Upper lobe of right lung (tissue), 1 donor: Measurements from ENCODE around the gene EYA4. TPM values are rescaled to one million over a fixed set of nuclear protein-coding genes. Genes with fewer than 3 reads are reported as not detected.
A peak's percentile ranks its signal among the peaks of the same experiment; 100 is the strongest.

ENCODE experiments used
- ATAC-seq: fragments of 200-7000 bp; cut with Tn5 transposase; one replicate; pipeline ENCODE4 v1.9.1; 2020; ENCODE audit warnings: mild to moderate bottlenecking, moderate library complexity
- DNase-seq: peaks from one replicate; pipeline ENCODE4 v3.0.0-alpha.2; 2020
- H3K27ac ChIP-seq: fragments of 200-600 bp; one replicate; pipeline ENCODE4 v1.8.0; 2022
- H3K27me3 ChIP-seq: fragments of 200-600 bp; one replicate; pipeline ENCODE4 v1.8.0; 2022; ENCODE audit warnings: mild to moderate bottlenecking
- H3K36me3 ChIP-seq: fragments of 200-600 bp; one replicate; pipeline ENCODE4 v1.8.0; 2022
- H3K4me1 ChIP-seq: fragments of 200-600 bp; one replicate; pipeline ENCODE4 v1.8.0; 2022
- H3K4me3 ChIP-seq: fragments of 200-600 bp; one replicate; pipeline ENCODE4 v1.8.0; 2022; ENCODE audit warnings: mild to moderate bottlenecking
- H3K9me3 ChIP-seq: fragments of 200-600 bp; one replicate; pipeline ENCODE4 v1.8.0; 2022
- intact Hi-C: fragments of 100-400 bp; cut with DNase I; formaldehyde crosslinking; loops from one replicate; pipeline ENCODE4 v1.11.0; 2022
- total RNA-seq: library from RNA; stranded (reverse); fragmentation: NEBNext Ultra II Directional; extraction: Animal tissue kit (Norgen Biotek cat#: 25700); gene quantifications from one replicate; pipeline ENCODE4 v1.2.1, GENCODE V29; 2021
- TF ChIP-seq, protein P1 (sequence below): fragments of 200-600 bp; IDR thresholded peaks from one replicate; pipeline ENCODE4 v1.8.0; 2022; ENCODE audit warnings: antibody characterized with exemption
- donor health status: DM: no; HTN: yes; CAD: no; lungs with severe emphysema.

Gene EYA4
- total RNA-seq, 1 donor from 2014 or later = 6.0 TPM

DNA sequence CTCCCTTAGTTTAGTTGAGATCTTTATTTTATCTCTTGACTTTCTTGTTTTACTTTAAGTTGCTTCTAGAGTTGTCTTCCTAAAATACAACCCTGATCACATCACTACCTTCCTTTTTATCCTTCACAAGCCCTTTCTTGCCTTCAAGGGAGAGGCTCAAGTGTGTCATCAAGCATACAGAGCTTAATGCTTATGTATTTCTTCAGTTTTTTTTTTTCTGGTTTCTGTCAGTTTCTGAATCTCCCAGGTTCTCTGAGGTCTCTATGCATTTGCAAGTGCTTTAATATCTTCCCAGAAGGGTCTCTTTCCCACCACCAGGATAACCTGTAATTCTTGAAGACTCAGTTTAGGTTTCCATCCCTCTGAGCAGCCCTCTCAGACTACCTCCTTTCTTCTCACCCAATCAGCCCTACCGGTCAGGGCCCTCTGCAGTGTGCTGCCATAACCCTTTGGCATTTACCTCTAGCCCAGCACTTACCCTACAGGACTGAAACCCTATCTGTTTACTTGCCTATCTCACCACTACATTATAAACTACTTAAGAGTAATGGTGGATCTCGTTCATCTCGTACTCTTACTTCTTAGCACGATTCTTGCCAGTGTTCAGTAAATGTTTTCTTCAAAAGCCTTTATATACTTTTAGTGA lies 36.9 kb downstream of the EYA4 start:
- TF ChIP-seq, protein P1, sequence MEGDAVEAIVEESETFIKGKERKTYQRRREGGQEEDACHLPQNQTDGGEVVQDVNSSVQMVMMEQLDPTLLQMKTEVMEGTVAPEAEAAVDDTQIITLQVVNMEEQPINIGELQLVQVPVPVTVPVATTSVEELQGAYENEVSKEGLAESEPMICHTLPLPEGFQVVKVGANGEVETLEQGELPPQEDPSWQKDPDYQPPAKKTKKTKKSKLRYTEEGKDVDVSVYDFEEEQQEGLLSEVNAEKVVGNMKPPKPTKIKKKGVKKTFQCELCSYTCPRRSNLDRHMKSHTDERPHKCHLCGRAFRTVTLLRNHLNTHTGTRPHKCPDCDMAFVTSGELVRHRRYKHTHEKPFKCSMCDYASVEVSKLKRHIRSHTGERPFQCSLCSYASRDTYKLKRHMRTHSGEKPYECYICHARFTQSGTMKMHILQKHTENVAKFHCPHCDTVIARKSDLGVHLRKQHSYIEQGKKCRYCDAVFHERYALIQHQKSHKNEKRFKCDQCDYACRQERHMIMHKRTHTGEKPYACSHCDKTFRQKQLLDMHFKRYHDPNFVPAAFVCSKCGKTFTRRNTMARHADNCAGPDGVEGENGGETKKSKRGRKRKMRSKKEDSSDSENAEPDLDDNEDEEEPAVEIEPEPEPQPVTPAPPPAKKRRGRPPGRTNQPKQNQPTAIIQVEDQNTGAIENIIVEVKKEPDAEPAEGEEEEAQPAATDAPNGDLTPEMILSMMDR = no peak
- no peaks in the 10 kb centered on the region for H3K9me3 ChIP-seq
- intact Hi-C loops = no loop called here
- H3K36me3 ChIP-seq = no peaks in the 10 kb centered on the region
- H3K4me3 ChIP-seq = no peak overlapping the region
- ATAC-seq (no peak), DNase-seq (no peak)
- no peak overlapping the region for H3K27ac ChIP-seq
- no peaks in the 10 kb centered on the region for H3K4me1 ChIP-seq
- H3K27me3 ChIP-seq = no peaks in the 10 kb centered on the region

DNA sequence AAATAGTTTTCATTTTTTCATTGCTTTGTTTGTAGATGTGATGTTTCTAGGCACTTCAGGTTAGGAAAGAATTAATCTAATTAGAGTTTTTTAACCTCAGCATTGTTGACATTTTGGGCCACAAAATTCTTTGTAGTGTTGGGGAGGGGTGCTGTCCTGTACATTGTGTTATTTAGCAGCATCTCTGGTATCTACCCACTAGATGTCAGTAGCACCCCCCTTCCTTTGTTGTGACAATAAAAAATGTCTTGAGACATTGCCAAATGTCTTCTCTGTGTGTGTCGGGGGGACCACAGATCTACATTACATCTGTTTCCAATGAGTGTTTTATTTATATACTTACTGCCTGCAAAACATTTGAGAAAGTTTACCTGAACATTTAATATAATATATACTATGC lies 45.6 kb downstream of the EYA4 start:
- DNase-seq (no peak), ATAC-seq (no peak)
- no peaks in the 10 kb centered on the region for H3K36me3 ChIP-seq
- no peak overlapping the region for H3K27ac ChIP-seq
- TF ChIP-seq, protein P1 = peak; percentile 13
- intact Hi-C loops = no loop called here
- no peaks in the 10 kb centered on the region for H3K9me3 ChIP-seq
- no peaks in the 10 kb centered on the region for H3K27me3 ChIP-seq
- no peak overlapping the region for H3K4me3 ChIP-seq
- H3K4me1 ChIP-seq = no peaks in the 10 kb centered on the region

DNA sequence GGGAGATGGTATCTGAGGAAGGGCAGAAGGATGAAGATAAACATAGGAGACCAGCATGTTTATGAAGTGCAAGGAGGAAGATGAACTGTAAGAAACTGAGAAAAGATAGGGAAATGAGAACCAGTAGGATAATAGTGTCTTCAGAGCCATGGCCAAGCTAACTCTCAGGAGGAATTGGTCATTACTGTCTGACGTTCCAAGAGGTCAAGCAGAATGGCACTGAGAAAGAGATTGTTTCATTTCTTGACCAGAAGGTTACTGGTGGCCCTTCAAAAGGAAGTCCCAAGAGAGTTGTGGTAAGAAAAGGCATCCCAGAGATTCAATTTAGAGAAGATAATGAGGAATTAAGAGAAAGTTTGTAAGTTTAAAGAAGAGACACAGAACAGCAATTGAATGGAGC lies 47.5 kb downstream of the EYA4 start:
- no peak for ATAC-seq
- Histone ChIP-seq H3K4me3 (no peak overlapping the region), H3K27ac (no peak overlapping the region), H3K4me1 (no peaks in the 10 kb centered on the region), H3K36me3 (no peaks in the 10 kb centered on the region), H3K27me3 (no peaks in the 10 kb centered on the region), H3K9me3 (no peaks in the 10 kb centered on the region)
- intact Hi-C loops = no loop called here
- no peak for DNase-seq
- TF ChIP-seq, protein P1 = no peak

GRCh38 chr6:133289733-133290306 lies 48.7 kb downstream of the EYA4 start:
- DNase-seq (no peak), ATAC-seq (no peak)
- intact Hi-C loops = no loop called here
- TF ChIP-seq, protein P1 = no peak
- no peaks in the 10 kb centered on the region for H3K9me3 ChIP-seq
- H3K27ac ChIP-seq = no peak overlapping the region
- H3K36me3 ChIP-seq = no peaks in the 10 kb centered on the region
- no peak overlapping the region for H3K4me3 ChIP-seq
- H3K4me1 ChIP-seq = no peaks in the 10 kb centered on the region
- H3K27me3 ChIP-seq = no peaks in the 10 kb centered on the region

DNA sequence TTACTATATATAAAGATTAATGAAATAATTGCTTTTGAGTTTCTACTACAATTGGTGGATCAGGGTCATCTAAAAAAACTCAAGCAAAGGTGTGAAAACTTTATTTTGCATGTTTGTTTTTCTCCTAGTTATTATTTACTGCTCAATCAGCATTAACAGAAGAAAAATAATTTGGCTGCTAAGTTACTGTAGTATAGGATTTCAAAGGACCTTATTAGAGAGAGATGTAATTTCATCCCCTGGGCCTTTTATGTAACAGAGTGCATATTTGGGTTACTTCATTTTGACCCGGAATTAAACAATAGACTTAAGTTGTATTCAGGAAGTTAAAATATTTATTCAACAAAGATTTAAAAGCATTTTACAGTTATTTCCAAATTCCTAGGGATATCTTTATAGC lies 49.8 kb downstream of the EYA4 start:
- intact Hi-C loops = no loop called here
- Histone ChIP-seq H3K27me3 (no peaks in the 10 kb centered on the region), H3K27ac (no peak overlapping the region), H3K4me1 (no peaks in the 10 kb centered on the region), H3K36me3 (no peaks in the 10 kb centered on the region), H3K9me3 (no peaks in the 10 kb centered on the region), H3K4me3 (no peak overlapping the region)
- no peak for ATAC-seq
- no peak for DNase-seq
- TF ChIP-seq, protein P1 = no peak
